ENCODE data around the gene GALNT9. TPM values are rescaled to one million over a fixed set of nuclear protein-coding genes. Genes with fewer than 3 reads are reported as not detected.
A peak's percentile ranks its signal among the peaks of the same experiment; 100 is the strongest.

GALNT9 gene
- total RNA-seq, 8 experiments from 2014 or later, result 0.40 to 23.8 (median 1.3) TPM

DNA sequence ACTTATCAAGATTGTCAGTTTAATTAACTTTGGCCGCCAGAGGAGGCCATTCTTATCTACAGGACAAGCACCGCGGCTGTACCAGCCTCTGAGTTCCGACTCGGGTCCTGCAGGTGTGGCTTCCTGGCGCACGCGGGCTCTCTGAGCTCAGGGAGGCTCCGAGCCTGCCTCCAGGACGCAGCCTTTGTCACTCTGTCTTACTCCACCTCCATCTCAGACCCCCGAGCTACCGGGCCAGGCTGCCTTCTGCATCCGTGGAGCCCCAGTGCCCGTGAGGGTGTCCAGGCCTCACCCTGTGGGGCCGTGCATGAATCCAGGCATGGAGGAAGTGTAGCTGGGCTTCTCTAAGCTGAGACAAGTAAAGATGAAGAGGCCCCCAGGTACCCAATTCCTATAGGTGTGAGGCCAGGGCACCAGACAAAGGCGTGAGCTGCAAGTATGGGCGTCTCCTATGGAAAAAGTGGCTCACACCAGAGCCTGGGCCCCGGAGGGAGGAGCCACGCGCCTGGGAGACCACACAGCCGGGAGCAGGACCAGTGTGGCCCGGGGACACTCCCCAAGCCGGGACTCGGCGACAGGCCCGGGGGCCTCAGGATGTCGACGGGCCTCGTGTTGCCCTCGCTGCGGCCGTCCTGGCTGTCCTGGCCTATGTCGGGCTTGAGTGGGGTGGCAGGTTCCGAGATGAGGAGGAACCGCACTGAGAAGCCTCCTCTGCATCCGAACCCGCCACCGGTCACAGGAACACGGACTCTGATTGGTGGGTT, 142.3 kb downstream of the GALNT9 start:
- in situ Hi-C loops (cut with MboI; ENCODE audit: low pct_unique_long_range_greater_than_20kb in 2 of 9, low sequenced_read_pairs in 9 of 9, unreplicated experiment in 9 of 9), result no loop called here
- no peak overlapping the region for H3K4me3 ChIP-seq
- WGBS, 10 experiments, result 20 to 93% (median 63%) methylated on average over 1 to 13 of the region's 39 CpGs; no CpG with 5 or more reads in 2 of the 10 experiments
- H3K4me1 ChIP-seq (replicated peaks in 1 of 2), result peaks cover 5 to 6% of the 10 kb centered on the region in 2 donors
- H3K27ac ChIP-seq, result no peak overlapping the region
- no peak for ATAC-seq (replicated peaks in 6 of 8)

DNA sequence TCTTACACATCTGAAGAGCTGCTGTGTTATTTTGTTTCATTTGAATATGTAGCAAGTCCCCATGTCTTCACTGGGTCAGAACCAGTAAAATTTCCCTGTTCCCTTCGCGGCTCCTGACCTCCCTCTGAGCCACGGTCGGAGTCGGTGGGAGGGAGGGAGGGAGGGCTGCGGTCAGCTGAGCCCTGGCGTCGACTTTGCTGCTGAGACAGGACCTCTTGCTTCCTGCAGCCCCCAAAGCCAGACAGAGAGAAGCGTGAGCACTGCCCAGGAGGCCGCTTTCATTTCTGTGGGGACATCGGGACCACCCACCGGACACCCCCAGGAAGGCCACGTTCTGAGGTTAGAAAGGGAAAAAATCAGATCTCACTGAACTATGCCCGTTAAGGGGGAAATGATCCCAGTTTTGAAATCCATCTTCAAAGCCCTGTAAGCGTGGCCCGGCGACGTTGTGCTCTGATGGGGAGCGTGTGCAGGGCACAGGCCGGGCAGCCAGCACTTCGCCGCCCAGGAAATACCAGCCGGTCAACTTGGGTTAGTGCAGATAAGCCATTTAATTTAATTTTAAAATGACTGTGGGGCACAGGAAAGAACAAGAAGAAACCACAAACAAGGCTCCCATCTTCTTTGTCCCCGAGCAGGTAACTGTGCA, 143.1 kb downstream of the GALNT9 start:
- ATAC-seq (replicated peaks in 6 of 8), result no peak

DNA sequence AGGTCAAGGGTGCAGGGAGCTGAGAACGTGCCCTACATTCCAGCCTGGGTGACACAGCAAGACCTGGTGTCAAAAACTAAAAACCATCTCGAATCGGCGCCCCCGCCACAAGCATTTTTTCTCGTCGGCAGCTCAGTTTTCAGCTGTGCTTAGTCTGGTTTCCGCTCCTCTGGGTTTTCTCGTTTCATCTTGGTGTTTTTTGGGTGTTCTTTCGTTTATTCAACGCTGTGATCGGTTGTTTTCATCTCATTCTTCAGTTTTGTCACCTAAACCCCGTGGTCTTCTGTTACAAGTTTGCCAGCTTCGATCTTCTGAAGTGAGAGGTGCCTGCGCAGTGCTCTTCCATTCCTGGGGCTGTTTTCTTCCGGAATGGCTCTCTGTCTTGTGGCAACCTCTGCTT, 143.7 kb downstream of the GALNT9 start:
- Histone ChIP-seq H3K4me1 (replicated peaks in 1 of 2) (peaks cover 5 to 6% of the 10 kb centered on the region in 2 donors), H3K27ac (no peak overlapping the region), H3K4me3 (no peak overlapping the region)
- WGBS, 10 experiments, result 8 to 79% (median 39%) methylated on average over 2 to 14 of the region's 16 CpGs
- in situ Hi-C loops (cut with MboI; ENCODE audit: low pct_unique_long_range_greater_than_20kb in 2 of 9, low sequenced_read_pairs in 9 of 9, unreplicated experiment in 9 of 9), result no loop called here
- ATAC-seq (replicated peaks in 6 of 8), result no peak

More for the DNA sequence above, 143.1 kb downstream of the GALNT9 start:
- Histone ChIP-seq H3K27ac (no peak overlapping the region), H3K4me1 (replicated peaks in 1 of 2) (peaks cover 5 to 6% of the 10 kb centered on the region in 2 donors), H3K4me3 (no peak overlapping the region)
- WGBS, 10 experiments, result 10 to 73% (median 36%) methylated on average over 2 to 19 of the region's 24 CpGs
- in situ Hi-C loops (cut with MboI; ENCODE audit: low pct_unique_long_range_greater_than_20kb in 2 of 9, low sequenced_read_pairs in 9 of 9, unreplicated experiment in 9 of 9), result no loop called here

DNA sequence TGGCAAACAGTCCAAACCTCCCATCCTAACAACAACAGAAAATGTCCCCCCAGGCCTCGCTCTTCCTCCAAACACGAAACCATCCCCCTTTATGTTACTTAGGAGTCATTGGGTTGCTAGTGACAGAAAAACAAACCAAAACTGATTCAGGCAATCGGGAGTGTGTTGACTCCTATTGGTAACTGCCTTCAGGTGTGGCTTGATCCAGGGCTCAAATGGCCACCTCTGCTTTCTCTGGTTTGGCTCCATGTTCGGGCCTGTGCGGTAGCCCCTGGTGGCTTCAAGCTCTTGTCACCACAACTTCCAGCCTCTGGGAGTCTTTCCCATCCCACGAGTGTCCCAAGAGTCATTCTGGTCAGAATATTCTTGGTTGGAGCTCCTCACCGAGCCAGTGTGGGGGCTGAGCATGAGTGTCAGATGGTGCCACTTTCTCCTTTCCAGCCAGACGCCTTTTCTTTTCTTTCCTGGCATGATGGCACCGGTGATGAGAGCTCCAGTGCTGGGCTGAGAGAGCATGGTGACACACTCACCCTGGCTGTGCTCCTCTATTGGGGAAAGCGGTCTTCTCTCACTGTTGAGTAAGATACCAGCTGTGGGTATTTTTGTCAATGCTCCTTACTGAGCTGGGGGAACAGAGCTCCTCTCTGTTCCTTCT, 146.6 kb downstream of the GALNT9 start:
- Histone ChIP-seq H3K4me1 (replicated peaks in 1 of 2) (no peaks in the 10 kb centered on the region), H3K27ac (no peak overlapping the region), H3K4me3 (no peak overlapping the region)
- WGBS, 10 experiments, result 0 to 68% (median 55%) methylated on average over 1 to 8 of the region's 10 CpGs; no CpG with 5 or more reads in 1 of the 10 experiments
- in situ Hi-C loops (cut with MboI; ENCODE audit: low pct_unique_long_range_greater_than_20kb in 2 of 9, low sequenced_read_pairs in 9 of 9, unreplicated experiment in 9 of 9), result no loop called here
- ATAC-seq (replicated peaks in 6 of 8), result no peak

DNA sequence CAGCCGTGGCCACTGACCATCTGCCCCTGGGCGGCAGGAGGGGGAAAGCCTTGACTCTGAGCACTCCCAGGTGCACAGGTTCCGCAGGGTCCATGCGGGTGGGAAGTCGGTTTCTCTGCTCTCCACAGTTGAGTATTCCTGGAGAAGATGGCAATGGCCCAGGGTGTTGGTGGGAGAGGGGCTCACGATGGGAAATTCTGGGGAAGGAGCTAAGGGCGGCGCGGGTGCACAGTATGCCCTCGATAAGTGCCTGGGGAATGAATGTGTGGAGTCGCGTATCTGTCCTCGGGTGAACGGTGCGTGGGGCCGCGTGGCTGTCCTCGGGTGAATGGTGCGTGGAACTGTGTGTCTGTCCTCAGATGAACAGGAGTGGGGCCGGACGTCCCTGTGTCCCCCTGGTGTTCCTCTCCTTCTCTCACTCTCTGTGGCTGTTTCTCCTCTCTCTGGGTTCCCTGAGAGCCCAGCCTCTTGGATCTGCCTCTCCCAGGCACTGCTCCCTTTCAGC, 147.1 kb downstream of the GALNT9 start:
- Histone ChIP-seq H3K4me1 (replicated peaks in 1 of 2) (no peaks in the 10 kb centered on the region), H3K4me3 (no peak overlapping the region), H3K27ac (no peak overlapping the region)
- in situ Hi-C loops (cut with MboI; ENCODE audit: low pct_unique_long_range_greater_than_20kb in 2 of 9, low sequenced_read_pairs in 9 of 9, unreplicated experiment in 9 of 9), result no loop called here
- 49 to 93% (median 78%) methylated on average over 6 to 14 of the region's 21 CpGs; no CpG with 5 or more reads in 5 of the 10 experiments for WGBS, 10 experiments
- no peak for ATAC-seq (replicated peaks in 6 of 8)

DNA sequence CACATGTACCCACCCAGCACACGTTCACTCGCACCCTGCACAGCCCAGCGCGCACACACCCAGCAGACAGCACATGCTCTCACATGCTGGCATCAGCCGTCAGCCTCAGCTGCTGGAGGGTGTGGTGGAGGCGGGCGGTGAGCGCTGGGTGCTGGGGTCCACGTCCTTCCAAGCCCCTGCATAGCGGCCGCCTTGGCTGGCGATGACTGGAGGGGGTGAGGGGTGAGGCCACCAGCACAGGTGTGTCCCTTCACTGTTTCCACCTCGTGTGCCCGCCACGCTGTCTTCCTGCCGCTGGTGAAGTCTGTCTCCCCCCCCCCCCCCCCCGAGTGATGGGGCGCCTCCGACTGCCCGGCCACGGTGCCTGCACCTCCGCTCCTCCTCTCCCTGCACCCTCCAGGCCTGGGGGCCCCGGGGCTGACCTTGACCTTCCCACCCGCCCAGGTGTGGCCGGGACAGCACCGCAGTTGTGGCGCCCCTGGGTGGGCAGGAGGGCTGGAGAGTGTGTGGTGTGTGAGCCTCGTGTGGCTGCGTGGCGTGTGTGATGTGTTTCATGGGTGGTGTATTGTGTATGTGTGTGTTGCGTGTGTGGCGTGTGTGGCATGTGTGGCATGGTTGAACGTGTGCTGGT, 147.7 kb downstream of the GALNT9 start:
- in situ Hi-C loops (cut with MboI; ENCODE audit: low pct_unique_long_range_greater_than_20kb in 2 of 9, low sequenced_read_pairs in 9 of 9, unreplicated experiment in 9 of 9), result no loop called here
- H3K4me1 ChIP-seq (replicated peaks in 1 of 2), result no peaks in the 10 kb centered on the region
- H3K27ac ChIP-seq, result no peak overlapping the region
- no peak overlapping the region for H3K4me3 ChIP-seq
- ATAC-seq (replicated peaks in 6 of 8), result peak in 1 of 8 experiments; percentile 2
- 100% methylated on average over 2 of the region's 33 CpGs; no CpG with 5 or more reads in 9 of the 10 experiments for WGBS, 10 experiments

DNA sequence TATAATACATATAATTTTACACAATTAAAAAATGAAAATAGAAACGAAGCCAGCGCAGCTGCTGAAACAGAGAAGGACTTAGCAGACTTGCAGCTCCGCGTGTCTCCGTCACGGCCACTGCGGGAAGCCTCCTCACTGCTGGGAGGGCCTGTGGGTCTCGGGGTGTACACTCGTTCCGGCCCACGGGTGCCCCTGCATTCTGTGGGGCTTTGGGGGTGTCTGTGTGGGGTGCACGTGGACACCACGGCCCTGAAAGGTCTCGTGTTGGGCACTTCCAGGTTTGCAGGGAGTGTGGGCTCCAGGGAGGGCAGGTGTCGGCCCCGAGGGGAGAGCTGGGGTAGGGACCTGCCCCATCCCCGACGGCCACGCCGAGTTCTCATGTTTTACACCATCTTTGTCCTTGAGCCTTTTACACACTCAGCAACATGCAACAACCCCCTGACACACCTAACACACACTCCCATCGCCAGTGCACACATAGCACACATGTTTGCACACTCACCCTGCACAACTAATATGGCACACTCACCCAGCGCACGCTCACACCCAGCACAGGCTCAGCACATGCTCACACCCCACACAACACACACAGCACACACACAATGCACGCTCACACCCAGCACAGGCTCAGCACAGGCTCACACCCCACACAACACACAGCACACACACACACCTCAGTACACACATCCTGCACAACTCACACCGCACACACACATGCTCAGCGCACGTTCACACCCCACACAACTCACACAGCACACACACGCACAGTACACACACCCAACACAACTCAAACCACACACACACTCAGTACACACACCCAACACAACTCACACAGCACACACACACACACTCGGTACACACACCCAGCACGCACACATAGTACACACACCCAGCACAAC, 148.5 kb downstream of the GALNT9 start:
- Histone ChIP-seq H3K4me1 (replicated peaks in 1 of 2) (peaks cover 0 to 3% of the 10 kb centered on the region in 2 donors), H3K27ac (no peak overlapping the region), H3K4me3 (no peak overlapping the region)
- ATAC-seq (replicated peaks in 6 of 8), result no peak
- WGBS, 10 experiments, result 46 to 90% (median 68%) methylated on average over 2 to 15 of the region's 30 CpGs; no CpG with 5 or more reads in 3 of the 10 experiments
- in situ Hi-C loops (cut with MboI; ENCODE audit: low pct_unique_long_range_greater_than_20kb in 2 of 9, low sequenced_read_pairs in 9 of 9, unreplicated experiment in 9 of 9), result no loop called here

DNA sequence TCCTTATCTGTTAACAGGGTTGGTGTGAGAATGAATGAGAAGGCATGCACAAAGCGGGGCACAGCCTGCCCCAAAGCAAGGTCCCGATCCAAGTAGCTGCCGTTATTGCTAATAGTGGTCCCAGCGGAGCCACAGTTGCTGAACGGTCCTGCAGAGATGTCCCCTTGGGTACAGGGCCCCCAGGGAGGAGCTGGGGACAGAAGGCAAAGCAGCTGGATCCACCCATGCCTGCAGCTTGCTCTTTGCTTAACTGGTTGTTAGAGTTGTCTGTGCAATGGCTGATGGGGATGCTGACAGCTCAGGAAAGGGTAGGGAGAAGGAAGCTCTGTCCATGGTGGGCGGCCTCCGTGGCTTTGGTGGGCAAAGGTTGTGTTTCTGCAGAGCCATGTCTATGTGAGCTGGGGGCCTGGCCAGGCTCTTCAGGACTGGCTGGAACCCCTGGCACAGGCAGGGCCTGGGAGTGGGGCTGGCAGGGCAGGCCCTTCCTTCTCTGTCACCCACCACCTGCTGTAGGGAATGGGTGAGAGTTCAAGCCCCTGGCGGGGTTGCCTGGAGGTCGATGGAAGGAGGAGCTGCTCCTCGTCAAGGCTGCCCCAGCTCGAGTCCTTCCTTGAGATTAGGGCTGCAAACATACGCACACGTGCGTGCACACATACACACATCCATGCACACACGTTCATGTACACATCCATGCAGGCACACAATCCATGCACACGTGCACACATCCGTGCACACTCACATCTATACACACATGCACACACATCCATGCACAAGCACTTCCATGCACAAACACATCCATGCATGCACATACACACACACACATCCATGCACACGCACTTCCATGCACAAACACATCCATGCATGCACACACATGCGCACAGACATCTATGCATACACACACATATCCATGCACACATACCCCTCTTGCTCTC, 149.7 kb downstream of the GALNT9 start:
- ATAC-seq (replicated peaks in 6 of 8), result no peak
- WGBS, 10 experiments, result 51 to 67% (median 63%) methylated on average over 8 to 14 of the region's 19 CpGs; no CpG with 5 or more reads in 5 of the 10 experiments
- in situ Hi-C loops (cut with MboI; ENCODE audit: low pct_unique_long_range_greater_than_20kb in 2 of 9, low sequenced_read_pairs in 9 of 9, unreplicated experiment in 9 of 9), result no loop called here
- H3K27ac ChIP-seq, result no peak overlapping the region
- no peak overlapping the region for H3K4me3 ChIP-seq
- H3K4me1 ChIP-seq (replicated peaks in 1 of 2), result peaks cover 0 to 3% of the 10 kb centered on the region in 2 donors

DNA sequence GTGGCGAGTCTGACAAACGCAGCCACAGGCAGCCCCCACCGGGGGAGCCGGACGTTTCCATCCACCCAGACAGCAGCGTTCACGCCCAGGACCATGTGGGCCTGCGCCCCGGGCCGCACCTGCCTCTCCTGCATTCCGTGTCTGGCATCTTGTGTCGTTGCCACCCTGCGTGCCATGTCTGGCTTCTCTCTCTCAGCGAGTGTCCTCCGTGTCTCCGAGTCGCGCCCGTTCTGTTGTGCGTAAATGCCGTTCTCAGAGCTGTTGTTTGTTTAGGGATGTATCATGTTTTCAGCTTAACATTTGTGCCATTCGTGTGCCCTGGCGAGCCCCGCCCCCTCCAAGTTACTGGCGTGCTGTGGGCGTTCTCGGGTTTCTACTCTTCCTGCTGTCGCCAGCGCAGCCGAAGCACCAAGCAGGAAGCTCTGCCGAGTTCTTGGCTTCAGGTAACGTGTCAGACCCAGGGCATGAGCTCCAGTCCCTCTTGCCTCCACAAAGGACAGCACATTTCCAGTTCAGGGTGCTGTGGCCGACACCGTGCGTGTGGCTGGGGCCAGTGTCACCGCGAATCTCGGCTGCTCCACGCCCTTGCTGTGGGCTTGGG, 150.5 kb downstream of the GALNT9 start:
- H3K27ac ChIP-seq, result no peak overlapping the region
- H3K4me3 ChIP-seq, result no peak overlapping the region
- in situ Hi-C loops (cut with MboI; ENCODE audit: low pct_unique_long_range_greater_than_20kb in 2 of 9, low sequenced_read_pairs in 9 of 9, unreplicated experiment in 9 of 9), result no loop called here
- ATAC-seq (replicated peaks in 6 of 8), result no peak
- peaks cover 0 to 3% of the 10 kb centered on the region in 2 donors for H3K4me1 ChIP-seq (replicated peaks in 1 of 2)
- 25 to 91% (median 46%) methylated on average over 1 to 16 of the region's 39 CpGs; no CpG with 5 or more reads in 1 of the 10 experiments for WGBS, 10 experiments

DNA sequence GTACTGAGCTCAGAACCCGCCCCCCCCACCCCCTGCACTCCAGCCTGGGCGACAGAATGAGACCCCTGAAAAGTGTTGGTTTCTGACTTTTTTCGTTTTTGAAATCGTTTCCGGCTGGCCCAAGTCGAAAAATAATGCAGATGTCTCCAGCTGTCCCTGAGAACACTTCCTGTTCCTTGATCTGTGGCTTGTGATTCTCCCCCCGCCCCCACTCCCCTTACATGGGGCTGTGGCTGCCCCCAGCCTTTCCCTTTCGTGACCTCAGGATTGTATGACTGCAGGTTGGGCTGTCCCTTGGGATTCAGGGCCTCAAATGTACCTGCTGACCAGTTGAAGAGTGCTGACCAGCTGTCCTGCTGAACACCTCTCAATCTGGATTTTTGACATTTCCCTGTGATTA, 151.1 kb downstream of the GALNT9 start:
- in situ Hi-C loops (cut with MboI; ENCODE audit: low pct_unique_long_range_greater_than_20kb in 2 of 9, low sequenced_read_pairs in 9 of 9, unreplicated experiment in 9 of 9), result no loop called here
- Histone ChIP-seq H3K27ac (no peak overlapping the region), H3K4me1 (replicated peaks in 1 of 2) (peaks cover 0 to 3% of the 10 kb centered on the region in 2 donors), H3K4me3 (no peak overlapping the region)
- no peak for ATAC-seq (replicated peaks in 6 of 8)
- WGBS, 10 experiments, result no CpG with 5 or more reads among the region's 8 CpGs

DNA sequence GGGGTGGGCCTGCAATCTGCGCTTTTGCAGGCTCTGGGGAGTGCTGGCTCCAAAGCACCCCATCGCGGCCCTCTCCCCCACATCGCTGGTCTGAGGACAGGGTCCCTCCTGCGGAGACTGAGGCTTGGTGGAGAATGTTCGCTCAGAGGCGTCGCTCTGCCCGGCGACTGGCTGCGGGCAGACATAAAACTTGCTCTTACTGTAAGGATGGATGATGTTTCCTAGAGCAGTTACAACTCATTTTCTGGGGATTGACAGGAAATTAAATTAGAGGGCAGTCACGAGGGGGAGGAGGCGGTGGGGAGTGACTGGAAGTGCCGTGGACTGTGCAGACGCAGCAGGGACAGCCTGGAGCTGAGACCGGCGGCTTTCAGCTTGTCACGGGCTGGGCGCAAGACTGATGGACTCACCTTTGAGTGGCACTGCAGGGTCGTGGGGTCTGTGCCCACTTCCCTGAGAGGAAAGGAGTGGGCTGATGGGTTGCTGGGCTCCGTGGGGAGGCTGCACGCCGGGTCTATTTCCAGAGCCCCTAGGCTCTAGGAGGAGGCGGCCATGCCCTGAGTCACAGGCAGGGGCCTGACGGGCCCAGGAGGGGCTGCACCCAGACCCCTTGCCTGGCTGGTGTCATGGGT, 152.4 kb downstream of the GALNT9 start:
- in situ Hi-C loops (cut with MboI; ENCODE audit: low pct_unique_long_range_greater_than_20kb in 2 of 9, low sequenced_read_pairs in 9 of 9, unreplicated experiment in 9 of 9), result no loop called here
- Histone ChIP-seq H3K4me3 (no peak overlapping the region), H3K4me1 (replicated peaks in 1 of 2) (peaks cover 0 to 3% of the 10 kb centered on the region in 2 donors), H3K27ac (no peak overlapping the region)
- peak in 5 of 8 experiments; percentile 59 to 80 (median 64) for ATAC-seq (replicated peaks in 6 of 8)
- 0 to 89% (median 65%) methylated on average over 1 to 7 of the region's 25 CpGs; no CpG with 5 or more reads in 3 of the 10 experiments for WGBS, 10 experiments
